ENCODE measurements around the gene CNGA1.

Gene CNGA1

DNA sequence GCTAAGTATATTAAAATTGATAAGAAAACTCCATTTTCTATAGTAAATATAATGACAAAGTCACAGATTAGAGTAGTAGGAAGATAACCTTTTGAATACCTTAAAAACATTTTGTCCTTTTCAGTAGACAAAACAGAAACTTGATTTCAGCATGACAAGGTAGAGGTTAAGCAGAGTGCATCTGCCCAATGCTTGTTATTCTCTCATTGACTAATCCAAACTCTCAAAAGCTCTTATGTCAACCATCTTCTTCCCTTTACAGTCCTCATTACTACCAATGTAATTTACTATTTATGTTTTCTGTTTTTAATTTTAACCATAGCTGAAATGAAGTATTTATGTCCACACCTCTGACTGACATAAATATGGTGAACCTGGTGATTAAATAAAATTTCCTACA, 11.2 kb upstream of the CNGA1 start:
- POLR2A ChIA-PET, result no interaction called here
- CTCF ChIA-PET, result interaction anchor here (1.6 to 8.5 kb wide), 2 partner anchors 10 to 18 kb away, joined by 8 to 172 read pairs; no protein-coding TSS in a partner anchor
- TF ChIP-seq, protein P1, sequence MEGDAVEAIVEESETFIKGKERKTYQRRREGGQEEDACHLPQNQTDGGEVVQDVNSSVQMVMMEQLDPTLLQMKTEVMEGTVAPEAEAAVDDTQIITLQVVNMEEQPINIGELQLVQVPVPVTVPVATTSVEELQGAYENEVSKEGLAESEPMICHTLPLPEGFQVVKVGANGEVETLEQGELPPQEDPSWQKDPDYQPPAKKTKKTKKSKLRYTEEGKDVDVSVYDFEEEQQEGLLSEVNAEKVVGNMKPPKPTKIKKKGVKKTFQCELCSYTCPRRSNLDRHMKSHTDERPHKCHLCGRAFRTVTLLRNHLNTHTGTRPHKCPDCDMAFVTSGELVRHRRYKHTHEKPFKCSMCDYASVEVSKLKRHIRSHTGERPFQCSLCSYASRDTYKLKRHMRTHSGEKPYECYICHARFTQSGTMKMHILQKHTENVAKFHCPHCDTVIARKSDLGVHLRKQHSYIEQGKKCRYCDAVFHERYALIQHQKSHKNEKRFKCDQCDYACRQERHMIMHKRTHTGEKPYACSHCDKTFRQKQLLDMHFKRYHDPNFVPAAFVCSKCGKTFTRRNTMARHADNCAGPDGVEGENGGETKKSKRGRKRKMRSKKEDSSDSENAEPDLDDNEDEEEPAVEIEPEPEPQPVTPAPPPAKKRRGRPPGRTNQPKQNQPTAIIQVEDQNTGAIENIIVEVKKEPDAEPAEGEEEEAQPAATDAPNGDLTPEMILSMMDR (IDR thresholded peaks at IDR 0.05; ENCODE audit: control extremely low read depth, extremely low read depth, low read depth, missing control alignments), result no peak
- peak; percentile 47 for DNase-seq (ENCODE audit: extremely low spot score)

DNA sequence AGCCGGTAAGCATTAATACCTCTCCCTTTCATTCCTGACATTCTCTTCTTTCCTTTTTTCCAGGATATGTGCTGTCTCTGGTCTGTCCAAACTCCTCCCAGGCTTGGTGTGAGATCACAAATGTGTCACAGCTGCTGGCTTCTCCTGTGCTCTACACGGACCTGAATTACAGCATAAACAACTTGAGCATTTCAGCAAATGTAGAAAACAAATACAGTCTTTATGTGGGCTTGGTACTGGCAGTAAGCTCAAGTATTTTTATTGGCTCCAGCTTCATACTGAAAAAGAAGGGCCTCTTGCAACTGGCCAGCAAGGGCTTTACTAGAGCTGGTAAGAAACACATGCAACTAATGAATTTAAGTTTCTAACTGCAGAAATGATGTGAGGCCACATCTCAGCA, 8.5 kb upstream of the CNGA1 start:
- ChIA-PET CTCF (interaction anchor here (0.7 to 3.0 kb wide), 6 partner anchors 9 to 22 kb away, joined by 3 to 9 read pairs (median 4); partner anchors contain the start of genes CNGA1 and NIPAL1), POLR2A (no interaction called here)
- no peak for DNase-seq (ENCODE audit: extremely low spot score)
- TF ChIP-seq, protein P1 (IDR thresholded peaks at IDR 0.05; ENCODE audit: control extremely low read depth, extremely low read depth, low read depth, missing control alignments), result no peak

DNA sequence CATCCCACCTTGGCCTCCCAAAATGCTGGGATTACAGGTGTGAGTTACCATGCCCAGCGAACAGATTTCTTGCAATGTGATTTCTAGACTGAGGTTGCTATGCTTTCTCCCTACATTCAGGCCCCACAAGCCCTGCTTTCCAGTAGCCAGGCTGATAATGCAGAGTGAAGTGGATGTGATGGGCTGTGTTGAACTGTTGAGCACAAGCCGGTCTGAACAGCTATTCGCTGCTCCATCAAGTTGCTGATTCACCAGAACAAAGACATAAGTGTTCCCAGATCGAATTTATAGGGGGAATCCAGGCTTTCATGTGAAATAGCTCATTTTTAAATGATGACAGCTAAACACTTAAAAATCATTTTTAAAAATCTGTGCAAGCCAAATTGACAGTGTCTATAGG, 8.0 kb upstream of the CNGA1 start:
- CTCF ChIA-PET, result interaction anchor here (0.7 to 3.0 kb wide), 6 partner anchors 8 to 23 kb away, joined by 3 to 9 read pairs (median 4); partner anchors contain the start of genes CNGA1 and NIPAL1
- POLR2A ChIA-PET, result no interaction called here
- DNase-seq (ENCODE audit: extremely low spot score), result no peak
- TF ChIP-seq, protein P1 (IDR thresholded peaks at IDR 0.05; ENCODE audit: control extremely low read depth, extremely low read depth, low read depth, missing control alignments), result no peak

DNA sequence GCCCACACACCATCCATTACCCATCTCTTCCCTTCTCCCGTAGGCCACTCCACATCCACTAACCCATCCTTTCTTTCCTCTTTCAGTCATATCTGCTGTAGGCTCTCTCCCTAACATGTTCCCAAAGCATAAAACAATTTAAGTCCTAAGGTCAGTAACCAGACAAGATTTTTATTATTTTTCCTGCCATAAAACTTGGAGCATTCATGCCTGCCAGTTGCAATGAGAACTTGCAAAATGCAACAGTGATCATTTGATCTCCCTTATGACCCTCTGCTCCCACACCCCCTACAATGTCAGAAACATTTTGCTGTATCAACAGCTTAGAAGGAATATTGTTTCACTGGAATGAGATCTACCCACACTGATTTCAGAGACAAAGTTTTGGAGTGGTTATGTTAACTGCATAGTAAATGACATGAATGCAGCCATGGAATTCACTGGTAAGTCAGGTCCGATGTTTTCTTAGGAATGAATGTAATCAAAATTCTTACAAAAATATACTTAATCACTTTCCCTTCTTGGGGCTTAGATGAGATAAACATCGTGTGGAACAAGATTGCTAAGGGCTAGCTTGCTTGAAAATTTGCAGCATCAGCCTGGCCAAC, 5.8 kb upstream of the CNGA1 start:
- DNase-seq (ENCODE audit: extremely low spot score), result no peak
- TF ChIP-seq, protein P1 (IDR thresholded peaks at IDR 0.05; ENCODE audit: control extremely low read depth, extremely low read depth, low read depth, missing control alignments), result no peak
- POLR2A ChIA-PET, result no interaction called here
- CTCF ChIA-PET, result no interaction called here

DNA sequence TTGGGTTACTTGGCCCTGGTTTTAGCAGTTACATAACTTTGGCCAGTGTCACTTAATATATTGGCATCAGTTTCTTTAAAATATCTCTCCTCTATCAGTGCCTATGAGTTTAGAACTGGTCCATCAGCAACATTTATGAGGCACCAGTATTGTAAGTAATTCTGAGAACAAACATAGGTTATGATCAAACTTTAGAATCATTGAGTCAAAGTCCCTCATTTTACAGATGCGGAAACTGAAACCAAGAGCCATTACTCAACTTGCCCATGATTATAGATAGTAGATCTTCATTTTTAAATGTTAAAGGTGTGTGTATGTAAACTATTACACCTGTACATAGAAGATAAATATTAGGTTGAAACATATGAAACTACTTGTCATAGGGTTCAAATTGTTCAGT, 4.6 kb upstream of the CNGA1 start:
- ChIA-PET CTCF (interaction anchor here (1.1 to 4.3 kb wide), 2 partner anchors 9 to 12 kb away, joined by 3 to 33 read pairs; no protein-coding TSS in a partner anchor), POLR2A (no interaction called here)
- DNase-seq (ENCODE audit: extremely low spot score), result no peak
- TF ChIP-seq, protein P1 (IDR thresholded peaks at IDR 0.05; ENCODE audit: control extremely low read depth, extremely low read depth, low read depth, missing control alignments), result no peak

DNA sequence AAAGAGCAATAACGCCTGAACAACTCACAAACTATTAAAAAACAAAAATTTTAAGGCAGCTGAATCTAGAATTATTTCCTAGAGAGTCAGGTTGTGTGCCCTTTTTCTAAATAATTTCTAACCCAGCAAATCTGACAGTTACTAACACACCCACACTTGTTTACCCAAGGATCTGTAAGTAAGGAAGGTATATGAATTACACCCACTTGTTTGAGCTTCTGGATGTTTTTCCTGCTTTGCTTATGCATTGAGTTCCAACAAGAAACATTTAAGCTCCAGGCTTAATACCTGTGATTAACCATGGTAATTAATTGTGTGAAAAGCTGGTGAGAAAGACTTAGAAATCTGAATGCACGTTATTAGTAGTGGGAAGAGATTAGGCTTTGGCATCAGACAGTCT, 1.6 kb upstream of the CNGA1 start:
- TF ChIP-seq, protein P1 (IDR thresholded peaks at IDR 0.05; ENCODE audit: control extremely low read depth, extremely low read depth, low read depth, missing control alignments), result no peak
- POLR2A ChIA-PET, result no interaction called here
- CTCF ChIA-PET, result interaction anchor here (1.1 to 4.3 kb wide), 12 partner anchors 10 to 92 kb away, joined by 3 to 33 read pairs (median 6); no protein-coding TSS in a partner anchor
- no peak for DNase-seq (ENCODE audit: extremely low spot score)
